ENCODE data around the gene BCAS3.

The BCAS3 gene

GRCh38 chr17:61366076-61366714 lies 688.5 kb downstream of the BCAS3 start:
- no peak for DNase-seq (ENCODE audit: low spot score)

GRCh38 chr17:61366715-61367413 lies 689.2 kb downstream of the BCAS3 start:
- DNase-seq (ENCODE audit: low spot score) = no peak

- DNase-seq (ENCODE audit: low spot score) = no peak
These were observed 690.6 kb downstream of the BCAS3 start for GRCh38 chr17:61368049-61368831.

- no peak for DNase-seq (ENCODE audit: low spot score)
These were observed 691.3 kb downstream of the BCAS3 start for GRCh38 chr17:61368832-61369450.

GRCh38 chr17:61369751-61370150 lies 692.1 kb downstream of the BCAS3 start:
- DNase-seq (ENCODE audit: low spot score) = no peak

- no peak for DNase-seq (ENCODE audit: low spot score)
These were observed 693.5 kb downstream of the BCAS3 start for GRCh38 chr17:61371179-61371578.

- no peak for DNase-seq (ENCODE audit: low spot score)
These were observed 694.0 kb downstream of the BCAS3 start for GRCh38 chr17:61371606-61372005.

- no peak for DNase-seq (ENCODE audit: low spot score)
These were observed 694.8 kb downstream of the BCAS3 start for GRCh38 chr17:61372436-61372835.

- DNase-seq (ENCODE audit: low spot score) = no peak
These were observed 699.5 kb downstream of the BCAS3 start for GRCh38 chr17:61376931-61377838.

- no peak for DNase-seq (ENCODE audit: low spot score)
These were observed 701.2 kb downstream of the BCAS3 start for GRCh38 chr17:61378658-61379456.

- DNase-seq (ENCODE audit: low spot score) = no peak
These were observed 702.0 kb downstream of the BCAS3 start for GRCh38 chr17:61379457-61380216.

- no peak for DNase-seq (ENCODE audit: low spot score)
These were observed 702.7 kb downstream of the BCAS3 start for GRCh38 chr17:61380217-61380835.

- DNase-seq (ENCODE audit: low spot score) = no peak
These were observed 703.3 kb downstream of the BCAS3 start for GRCh38 chr17:61380836-61381525.

GRCh38 chr17:61381537-61381936 lies 703.9 kb downstream of the BCAS3 start:
- no peak for DNase-seq (ENCODE audit: low spot score)

- DNase-seq (ENCODE audit: low spot score) = no peak
These were observed 705.4 kb downstream of the BCAS3 start for GRCh38 chr17:61382796-61383688.

GRCh38 chr17:61383689-61384201 lies 706.1 kb downstream of the BCAS3 start:
- DNase-seq (ENCODE audit: low spot score) = no peak

GRCh38 chr17:61384354-61384691 lies 706.7 kb downstream of the BCAS3 start:
- DNase-seq (ENCODE audit: low spot score) = no peak

Measured in AG08396 (cell line).